Measurements from ENCODE around the gene RRP15.

- TF ChIP-seq, protein P1, sequence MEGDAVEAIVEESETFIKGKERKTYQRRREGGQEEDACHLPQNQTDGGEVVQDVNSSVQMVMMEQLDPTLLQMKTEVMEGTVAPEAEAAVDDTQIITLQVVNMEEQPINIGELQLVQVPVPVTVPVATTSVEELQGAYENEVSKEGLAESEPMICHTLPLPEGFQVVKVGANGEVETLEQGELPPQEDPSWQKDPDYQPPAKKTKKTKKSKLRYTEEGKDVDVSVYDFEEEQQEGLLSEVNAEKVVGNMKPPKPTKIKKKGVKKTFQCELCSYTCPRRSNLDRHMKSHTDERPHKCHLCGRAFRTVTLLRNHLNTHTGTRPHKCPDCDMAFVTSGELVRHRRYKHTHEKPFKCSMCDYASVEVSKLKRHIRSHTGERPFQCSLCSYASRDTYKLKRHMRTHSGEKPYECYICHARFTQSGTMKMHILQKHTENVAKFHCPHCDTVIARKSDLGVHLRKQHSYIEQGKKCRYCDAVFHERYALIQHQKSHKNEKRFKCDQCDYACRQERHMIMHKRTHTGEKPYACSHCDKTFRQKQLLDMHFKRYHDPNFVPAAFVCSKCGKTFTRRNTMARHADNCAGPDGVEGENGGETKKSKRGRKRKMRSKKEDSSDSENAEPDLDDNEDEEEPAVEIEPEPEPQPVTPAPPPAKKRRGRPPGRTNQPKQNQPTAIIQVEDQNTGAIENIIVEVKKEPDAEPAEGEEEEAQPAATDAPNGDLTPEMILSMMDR (IDR thresholded peaks at IDR 0.05): no peak
- TF ChIP-seq POLR2AphosphoS5 (IDR thresholded peaks at IDR 0.05; ENCODE audit: low read depth, low read length) (peak; percentile 32; the same call in 1 of the 2 replicates), REST (IDR thresholded peaks at IDR 0.05; ENCODE audit: insufficient read depth in 1 of 2, low read depth in 2 of 2, low read length in 1 of 2) (no peak), TCF7L2 (IDR thresholded peaks at IDR 0.05; ENCODE audit: low read depth, low read length) (peak; percentile 73)
These were observed 82.0 kb downstream of the RRP15 start for GRCh38 chr1:218367118-218367517.

Measured in Panc1 (cell line).